HG02642 (cell line): ENCODE data around the gene CXCR2.
"Not testable (repeated sequence)": the region's sequence is repeated elsewhere in the genome, so short reads cannot be mapped to it uniquely, and the experiment has no call there.

Experiments
- ATAC-seq: cut with Tn5 transposase; IDR thresholded peaks from one replicate; pipeline ENCODE4 v1.9.1; 2021; ENCODE audit warnings: mild to moderate bottlenecking; ENCODE audit not compliant: unreplicated experiment, poor library complexity

Gene CXCR2

DNA sequence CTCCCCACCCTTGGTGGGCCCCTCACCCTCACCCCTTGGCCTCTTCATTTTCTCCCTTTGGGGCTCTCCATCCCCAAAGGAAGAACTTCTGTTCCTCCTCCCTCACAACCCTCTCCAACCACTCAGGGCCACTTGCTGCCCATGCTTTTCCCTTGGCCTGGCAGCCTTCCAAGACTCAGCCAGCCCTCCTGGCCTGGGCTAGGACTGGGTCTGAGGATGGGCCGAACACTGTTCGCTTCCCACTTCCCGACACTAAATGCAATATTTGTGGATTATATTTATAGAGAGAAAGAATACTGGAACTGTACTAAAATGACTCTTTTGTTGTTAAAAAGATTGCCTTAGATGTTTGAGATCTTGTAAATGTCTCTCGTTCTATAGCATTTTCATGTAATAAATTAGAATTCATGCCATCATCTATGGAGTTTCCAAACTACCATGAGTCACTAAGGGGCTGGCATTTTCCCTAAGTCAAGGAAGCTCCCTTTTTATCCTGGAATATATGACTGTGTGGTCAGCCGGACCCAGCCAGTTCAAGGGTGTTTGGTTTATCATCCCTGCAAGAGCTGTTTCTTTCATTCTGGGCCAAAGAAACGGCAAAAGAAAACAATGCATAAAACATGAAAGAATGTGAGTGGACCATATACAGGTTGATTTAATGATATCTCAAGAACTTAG, 3.8 kb downstream of the CXCR2 start:
- no peak for ATAC-seq

GRCh38 chr2:218130377-218130776, 4.5 kb downstream of the CXCR2 start:
- ATAC-seq = no peak

GRCh38 chr2:218130822-218131221, 5.0 kb downstream of the CXCR2 start:
- no peak for ATAC-seq

GRCh38 chr2:218137514-218137913, 11.7 kb downstream of the CXCR2 start:
- ATAC-seq = no peak

GRCh38 chr2:218138047-218138446, 12.2 kb downstream of the CXCR2 start:
- no peak for ATAC-seq

- ATAC-seq = no peak
Measured at GRCh38 chr2:218145124-218145523, 19.3 kb downstream of the CXCR2 start.

DNA sequence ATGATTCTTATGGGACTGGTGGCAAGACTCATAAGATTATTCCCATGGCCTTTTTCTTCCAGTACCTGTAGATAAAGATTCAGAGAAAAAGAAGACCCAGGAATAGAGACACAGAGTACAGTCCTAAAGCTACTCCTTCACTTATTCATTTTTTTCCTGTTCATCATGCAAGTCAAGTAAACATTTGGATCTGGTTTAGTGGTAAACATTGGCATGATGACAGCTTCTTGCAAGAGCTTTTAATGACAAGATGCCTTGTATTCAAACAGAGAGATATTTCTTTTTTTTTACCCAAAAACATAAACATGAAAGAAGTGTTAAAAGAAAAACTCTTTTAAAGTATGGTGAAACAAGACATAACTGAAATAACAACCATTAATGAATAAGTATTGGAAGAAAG, 20.2 kb downstream of the CXCR2 start:
- ATAC-seq = no peak

GRCh38 chr2:218149098-218149497, 23.3 kb downstream of the CXCR2 start:
- no peak for ATAC-seq

DNA sequence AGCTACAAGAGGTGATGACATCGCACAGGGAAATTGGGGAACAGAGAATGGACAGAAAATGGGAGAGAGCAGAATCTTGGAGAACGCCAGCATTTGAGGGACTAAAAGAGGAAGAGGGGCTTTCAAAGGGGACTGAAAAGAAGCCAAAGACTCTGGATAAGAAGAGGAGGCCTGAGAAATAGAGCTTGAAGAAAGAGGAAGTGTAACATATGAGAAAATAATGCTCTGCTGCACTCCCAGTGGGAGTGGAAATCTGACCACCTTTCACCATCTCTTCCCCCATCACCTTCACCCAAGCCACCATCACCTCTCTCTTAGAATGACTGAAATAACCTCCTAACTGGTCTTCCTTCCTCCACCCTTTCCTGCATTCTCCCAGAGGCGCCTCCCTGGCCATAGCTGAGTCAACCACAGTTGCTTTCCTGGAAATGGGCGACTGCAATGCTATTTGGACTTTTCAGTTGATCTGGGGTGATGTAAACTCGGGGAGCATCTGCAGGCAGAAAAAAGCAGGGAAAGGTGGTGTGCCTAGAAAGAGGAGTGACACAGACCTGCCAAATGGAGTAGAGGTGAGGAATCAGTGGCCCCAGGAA, 24.1 kb downstream of the CXCR2 start:
- no peak for ATAC-seq

- ATAC-seq = no peak
Measured at GRCh38 chr2:218152172-218152571, 26.3 kb downstream of the CXCR2 start.

- no peak for ATAC-seq
Measured at GRCh38 chr2:218152777-218153176, 26.9 kb downstream of the CXCR2 start.

DNA sequence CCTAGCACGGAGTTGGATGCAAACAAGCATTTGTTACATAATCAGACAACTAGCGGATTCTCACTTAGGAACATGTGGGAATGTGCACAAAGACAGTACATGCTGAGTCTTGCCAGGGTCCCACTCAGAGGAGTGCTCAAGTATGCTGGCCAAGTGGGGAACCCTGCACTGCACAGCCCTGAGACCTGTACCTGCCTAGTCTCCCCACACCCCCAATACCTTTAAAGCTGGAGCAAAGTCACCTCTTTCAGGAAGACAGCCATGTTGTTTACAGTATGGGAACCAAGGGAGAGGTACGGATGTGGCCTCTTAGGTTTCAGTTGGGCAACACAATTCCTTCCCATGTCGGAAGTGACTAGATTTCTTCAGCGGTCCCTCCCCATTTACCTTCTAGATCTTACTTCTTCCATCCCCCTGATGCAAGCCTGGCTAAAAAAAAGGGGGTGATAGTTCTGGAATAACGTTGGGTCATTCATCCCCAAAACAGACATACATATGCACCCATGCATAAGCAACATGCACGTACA, 30.2 kb downstream of the CXCR2 start:
- ATAC-seq = no peak

- ATAC-seq = no peak
Measured at GRCh38 chr2:218161644-218162043, 35.8 kb downstream of the CXCR2 start.

GRCh38 chr2:218162814-218163213, 37.0 kb downstream of the CXCR2 start:
- no peak for ATAC-seq

- no peak for ATAC-seq
Measured at GRCh38 chr2:218166791-218167190, 41.0 kb downstream of the CXCR2 start, which contains the start of gene CXCR1. Gene CXCR1, minus strand, starts transcription at chr2:218166962. Its CDS starts 1,751 bp downstream, at chr2:218165211.

DNA sequence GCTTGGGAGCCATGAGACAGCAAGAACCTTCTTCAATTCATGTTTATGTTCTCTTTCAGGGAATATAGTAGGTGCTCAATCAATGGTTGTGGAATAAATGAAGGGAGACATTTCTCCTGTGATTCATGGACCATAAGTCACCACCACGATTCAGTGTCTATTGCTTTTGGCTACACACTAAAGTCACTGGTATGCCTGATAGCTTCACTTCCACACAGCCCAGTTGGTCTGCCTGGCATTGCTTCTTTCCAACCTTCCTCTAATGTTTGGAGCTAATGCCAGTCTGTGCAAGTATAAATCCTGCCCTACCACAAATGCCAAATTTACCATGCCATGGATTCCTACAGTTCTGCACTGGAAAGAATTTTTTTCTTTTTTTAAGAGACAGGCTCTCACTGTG, 42.2 kb downstream of the CXCR2 start:
- ATAC-seq = no peak

DNA sequence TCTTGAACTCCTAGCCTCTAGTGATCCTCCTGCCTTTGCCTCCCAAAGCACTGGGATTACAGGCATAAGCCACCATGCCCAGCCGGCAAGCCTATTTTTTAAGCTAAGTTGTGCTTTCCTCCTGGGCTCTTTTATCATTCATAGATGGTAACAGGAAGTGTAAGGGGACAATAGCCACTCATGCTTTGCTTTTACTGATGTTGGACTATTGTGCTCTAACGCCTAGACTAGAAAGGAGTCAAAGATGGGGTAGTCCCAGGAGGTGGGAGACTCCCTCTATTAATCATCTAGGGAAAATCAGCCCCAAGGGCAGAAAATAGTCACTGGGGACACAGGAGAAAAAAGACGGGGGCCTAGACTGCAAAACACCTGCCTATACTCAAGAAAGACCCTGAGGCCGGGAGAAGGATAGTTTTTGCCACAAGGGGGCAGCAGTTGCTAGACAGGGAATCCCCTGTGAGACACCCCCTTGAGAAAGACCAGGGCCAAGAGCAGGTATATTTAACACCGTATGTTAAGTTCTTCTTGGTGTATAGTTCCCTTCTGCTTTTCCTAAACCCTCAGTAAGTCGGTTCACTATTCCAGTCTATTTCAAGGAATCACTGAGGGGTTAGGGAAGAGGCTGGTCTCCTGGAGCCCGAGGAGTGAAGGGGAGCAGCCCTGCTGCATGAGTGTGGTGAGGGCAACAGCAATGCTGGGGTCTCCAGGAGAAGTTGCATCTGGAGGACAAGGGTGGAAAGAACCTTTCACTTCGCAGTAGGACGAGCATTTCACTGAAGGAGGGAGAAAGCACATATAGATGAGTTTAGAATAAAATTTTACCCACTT, 43.0 kb downstream of the CXCR2 start:
- ATAC-seq = peak; percentile 65

- no peak for ATAC-seq
Measured at GRCh38 chr2:218169757-218170546, 44.1 kb downstream of the CXCR2 start.

GRCh38 chr2:218171744-218172143, 45.9 kb downstream of the CXCR2 start:
- not testable (repeated sequence) for ATAC-seq

GRCh38 chr2:218172845-218173244, 47.0 kb downstream of the CXCR2 start:
- no peak for ATAC-seq
